ENCODE data around the gene LY6G6D.

LY6G6D gene

GRCh38 chr6:31767096-31767645 lies 52.0 kb downstream of the LY6G6D start:
- TF ChIP-seq CTCF (conservative IDR thresholded peaks at IDR 0.05) = no peak

More at GRCh38 chr6:31767096-31767645, 52.0 kb downstream of the LY6G6D start:
- H3K27ac ChIP-seq = no peak overlapping the region

All from VCaP (cell line).